COR-L47 (cell line): Measurements from ENCODE around the gene SIVA1.
"Not testable (repeated sequence)": the region's sequence is repeated elsewhere in the genome, so short reads cannot be mapped to it uniquely, and the experiment has no call there.

Experiments used
- DNase-seq: peaks from one replicate; lab custom pipeline; 2025; lab: John Stamatoyannopoulos, UW

Gene SIVA1

GRCh38 chr14:104734991-104735779, 17.8 kb upstream of the SIVA1 start:
- no peak for DNase-seq

GRCh38 chr14:104735830-104736642, 16.9 kb upstream of the SIVA1 start:
- no peak for DNase-seq

GRCh38 chr14:104738375-104739019, 14.4 kb upstream of the SIVA1 start:
- no peak for DNase-seq

- no peak for DNase-seq
Observed at GRCh38 chr14:104739026-104739425, 13.9 kb upstream of the SIVA1 start.

- DNase-seq, result no peak
Observed at GRCh38 chr14:104739546-104740516, 13.1 kb upstream of the SIVA1 start.

GRCh38 chr14:104741108-104741802, 11.7 kb upstream of the SIVA1 start:
- DNase-seq, result no peak

GRCh38 chr14:104741803-104742251, 11.1 kb upstream of the SIVA1 start:
- no peak for DNase-seq

- no peak for DNase-seq
Observed at GRCh38 chr14:104742586-104743455, 10.1 kb upstream of the SIVA1 start.

GRCh38 chr14:104743461-104744380, 9.2 kb upstream of the SIVA1 start:
- DNase-seq, result no peak

GRCh38 chr14:104744484-104744883, 8.5 kb upstream of the SIVA1 start:
- no peak for DNase-seq

- DNase-seq, result no peak
Observed at GRCh38 chr14:104745431-104745830, 7.5 kb upstream of the SIVA1 start.

GRCh38 chr14:104746071-104746545, 6.8 kb upstream of the SIVA1 start:
- no peak for DNase-seq

GRCh38 chr14:104746934-104747481, 5.9 kb upstream of the SIVA1 start:
- DNase-seq, result peak; percentile 63

- DNase-seq, result no peak
Observed at GRCh38 chr14:104747876-104748275, 5.1 kb upstream of the SIVA1 start.

- DNase-seq, result no peak
Observed at GRCh38 chr14:104749111-104749649, 3.8 kb upstream of the SIVA1 start.

GRCh38 chr14:104750056-104750752, 2.7 kb upstream of the SIVA1 start:
- no peak for DNase-seq

- not testable (repeated sequence) for DNase-seq
Observed at GRCh38 chr14:104750753-104751057, 2.2 kb upstream of the SIVA1 start.
